ENCODE results near the gene GAREM1. TPM values are rescaled to one million over a fixed set of nuclear protein-coding genes. Genes with fewer than 3 reads are reported as not detected.

The GAREM1 gene
- total RNA-seq, result 7.2 and 8.1 TPM in 2 replicates

GRCh38 chr18:32470714-32471633, at the start of gene GAREM1:
Gene GAREM1 (minus strand): TSS chr18:32470882. CDS start chr18:32470428, 454 bp downstream.

Small RNAs within 50 kb of the gene (small RNA-seq; reads per million reads assigned to genes)
- gene RF00019, result not detected
